ENCODE measurements around the gene ZCCHC7.

- no peak for TF ChIP-seq CTCF (IDR thresholded peaks at IDR 0.05; ENCODE audit: insufficient read depth, low read depth, low read length)
- TF ChIP-seq EZH2 (IDR thresholded peaks at IDR 0.05; ENCODE audit: insufficient read depth, low read length): no peak
These were observed 139.6 kb downstream of the ZCCHC7 start for GRCh38 chr9:37259951-37260350.

Measured in astrocyte (in vitro differentiated cells and primary cell).